HS-5 (cell line): Measurements from ENCODE around the gene TSPAN9.

Experiments used
- DNase-seq: peaks from one replicate; pipeline ENCODE4 v3.0.0-alpha.2; 2012; ENCODE audit warnings: low read depth

Gene TSPAN9

GRCh38 chr12:3187846-3188770 is 110.9 kb downstream of the TSPAN9 start:
- DNase-seq, result no peak

GRCh38 chr12:3189282-3189681 is 112.1 kb downstream of the TSPAN9 start:
- no peak for DNase-seq

GRCh38 chr12:3190101-3190500 is 112.9 kb downstream of the TSPAN9 start:
- no peak for DNase-seq

GRCh38 chr12:3191450-3191849 is 114.3 kb downstream of the TSPAN9 start:
- no peak for DNase-seq

GRCh38 chr12:3192221-3192620 is 115.0 kb downstream of the TSPAN9 start:
- DNase-seq, result no peak

GRCh38 chr12:3193131-3193530 is 116.0 kb downstream of the TSPAN9 start:
- DNase-seq, result no peak

- no peak for DNase-seq
Observed at GRCh38 chr12:3193755-3194154, 116.6 kb downstream of the TSPAN9 start.

- no peak for DNase-seq
Observed at GRCh38 chr12:3195337-3195736, 118.2 kb downstream of the TSPAN9 start.

- no peak for DNase-seq
Observed at GRCh38 chr12:3195859-3196483, 118.8 kb downstream of the TSPAN9 start.

- DNase-seq, result no peak
Observed at GRCh38 chr12:3196488-3196887, 119.3 kb downstream of the TSPAN9 start.

- DNase-seq, result no peak
Observed at GRCh38 chr12:3197131-3197818, 120.1 kb downstream of the TSPAN9 start.

- no peak for DNase-seq
Observed at GRCh38 chr12:3199551-3200031, 122.4 kb downstream of the TSPAN9 start.

- DNase-seq, result no peak
Observed at GRCh38 chr12:3200032-3200617, 122.9 kb downstream of the TSPAN9 start.

- no peak for DNase-seq
Observed at GRCh38 chr12:3200814-3201233, 123.6 kb downstream of the TSPAN9 start.

GRCh38 chr12:3201339-3202051 is 124.3 kb downstream of the TSPAN9 start:
- DNase-seq, result no peak

GRCh38 chr12:3202096-3202495 is 124.9 kb downstream of the TSPAN9 start:
- DNase-seq, result no peak

GRCh38 chr12:3202734-3203446 is 125.7 kb downstream of the TSPAN9 start:
- DNase-seq, result no peak

- DNase-seq, result no peak
Observed at GRCh38 chr12:3203713-3204112, 126.5 kb downstream of the TSPAN9 start.

- DNase-seq, result no peak
Observed at GRCh38 chr12:3204143-3204542, 127.0 kb downstream of the TSPAN9 start.

GRCh38 chr12:3204730-3205531 is 127.8 kb downstream of the TSPAN9 start:
- DNase-seq, result no peak
